Measurements from ENCODE around the gene COPG2.

COPG2 gene

DNA sequence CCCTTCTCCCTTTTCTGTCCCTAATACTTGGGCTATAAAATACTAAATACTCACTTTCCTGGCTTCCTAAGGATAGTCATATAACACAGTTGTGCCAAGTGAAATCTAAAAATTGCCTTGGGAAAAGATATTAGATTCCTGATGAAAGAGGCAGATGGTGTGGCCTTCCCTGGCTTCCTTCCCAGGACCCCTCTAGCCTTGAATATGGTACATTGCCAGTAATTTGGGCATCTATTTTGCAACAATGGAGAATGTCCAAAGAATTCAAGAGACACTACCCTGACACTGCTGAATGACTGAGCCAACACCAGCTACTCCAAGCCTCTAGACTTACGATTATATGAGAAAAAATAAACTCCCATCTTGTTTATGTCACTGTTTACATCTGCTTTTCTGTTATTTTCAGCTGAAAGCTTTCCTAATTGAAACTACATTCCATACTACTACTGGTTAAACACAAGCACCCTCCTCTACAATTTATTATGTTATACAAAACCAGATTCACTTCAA lies 17.9 kb downstream of the COPG2 start:
- Histone ChIP-seq H3K4me3 (ENCODE audit: low read depth in 1 of 2, low read length in 1 of 2) (no peak overlapping the region), H3K27me3 (no peaks in the 10 kb centered on the region), H3K27ac (no peak overlapping the region), H3K9me3 (no peaks in the 10 kb centered on the region), H3K4me1 (ENCODE audit: control insufficient read depth in 1 of 2, insufficient read depth in 1 of 2, low read depth in 1 of 2, low read length in 1 of 2) (peaks cover 5 to 6% of the 10 kb centered on the region in 2 experiments), H3K36me3 (no peaks in the 10 kb centered on the region)
- TF ChIP-seq, protein P1, sequence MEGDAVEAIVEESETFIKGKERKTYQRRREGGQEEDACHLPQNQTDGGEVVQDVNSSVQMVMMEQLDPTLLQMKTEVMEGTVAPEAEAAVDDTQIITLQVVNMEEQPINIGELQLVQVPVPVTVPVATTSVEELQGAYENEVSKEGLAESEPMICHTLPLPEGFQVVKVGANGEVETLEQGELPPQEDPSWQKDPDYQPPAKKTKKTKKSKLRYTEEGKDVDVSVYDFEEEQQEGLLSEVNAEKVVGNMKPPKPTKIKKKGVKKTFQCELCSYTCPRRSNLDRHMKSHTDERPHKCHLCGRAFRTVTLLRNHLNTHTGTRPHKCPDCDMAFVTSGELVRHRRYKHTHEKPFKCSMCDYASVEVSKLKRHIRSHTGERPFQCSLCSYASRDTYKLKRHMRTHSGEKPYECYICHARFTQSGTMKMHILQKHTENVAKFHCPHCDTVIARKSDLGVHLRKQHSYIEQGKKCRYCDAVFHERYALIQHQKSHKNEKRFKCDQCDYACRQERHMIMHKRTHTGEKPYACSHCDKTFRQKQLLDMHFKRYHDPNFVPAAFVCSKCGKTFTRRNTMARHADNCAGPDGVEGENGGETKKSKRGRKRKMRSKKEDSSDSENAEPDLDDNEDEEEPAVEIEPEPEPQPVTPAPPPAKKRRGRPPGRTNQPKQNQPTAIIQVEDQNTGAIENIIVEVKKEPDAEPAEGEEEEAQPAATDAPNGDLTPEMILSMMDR (IDR thresholded peaks at IDR 0.05): no peak

DNA sequence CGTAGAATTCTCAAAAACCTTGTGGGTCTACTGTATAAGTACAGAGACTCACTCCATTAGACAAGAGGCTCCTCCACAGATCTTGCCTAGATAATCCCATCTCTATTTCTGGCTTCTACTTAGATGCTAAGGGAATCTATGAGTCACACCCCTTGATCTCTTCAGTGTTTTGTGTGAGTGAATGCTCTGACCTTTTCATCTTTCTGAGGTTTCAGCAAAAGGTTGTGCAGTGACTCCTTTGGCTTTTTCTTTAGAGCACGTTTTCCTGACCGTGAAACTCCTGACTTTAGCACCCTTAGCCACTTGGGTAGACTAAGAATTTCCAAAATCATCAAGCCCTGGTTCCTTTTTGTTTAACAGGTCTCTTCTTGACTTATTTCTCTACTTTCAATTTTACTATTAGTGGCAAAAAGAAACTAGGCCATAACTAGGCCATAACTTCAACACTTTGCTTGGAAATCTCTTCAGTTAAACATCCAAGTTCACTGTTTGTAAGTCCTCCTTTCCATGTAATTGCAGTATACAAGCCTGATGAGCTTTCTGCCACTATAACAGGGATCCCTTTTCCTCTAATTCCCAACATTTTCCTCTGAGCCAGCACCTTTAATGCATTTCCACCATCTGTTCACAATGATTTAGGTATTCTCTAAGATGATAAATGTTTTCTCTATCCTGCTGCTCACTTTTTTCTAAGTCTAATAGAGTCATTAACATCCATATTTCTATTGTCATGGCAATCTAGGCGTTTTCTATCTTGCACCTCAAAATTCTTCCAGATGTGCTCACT lies 19.4 kb downstream of the COPG2 start:
- TF ChIP-seq, protein P1 (IDR thresholded peaks at IDR 0.05): no peak
- Histone ChIP-seq H3K36me3 (no peaks in the 10 kb centered on the region), H3K27me3 (no peaks in the 10 kb centered on the region), H3K4me3 (ENCODE audit: low read depth in 1 of 2, low read length in 1 of 2) (no peak overlapping the region), H3K4me1 (ENCODE audit: control insufficient read depth in 1 of 2, insufficient read depth in 1 of 2, low read depth in 1 of 2, low read length in 1 of 2) (peaks cover 5 to 6% of the 10 kb centered on the region in 2 experiments), H3K9me3 (no peaks in the 10 kb centered on the region), H3K27ac (no peak overlapping the region)

DNA sequence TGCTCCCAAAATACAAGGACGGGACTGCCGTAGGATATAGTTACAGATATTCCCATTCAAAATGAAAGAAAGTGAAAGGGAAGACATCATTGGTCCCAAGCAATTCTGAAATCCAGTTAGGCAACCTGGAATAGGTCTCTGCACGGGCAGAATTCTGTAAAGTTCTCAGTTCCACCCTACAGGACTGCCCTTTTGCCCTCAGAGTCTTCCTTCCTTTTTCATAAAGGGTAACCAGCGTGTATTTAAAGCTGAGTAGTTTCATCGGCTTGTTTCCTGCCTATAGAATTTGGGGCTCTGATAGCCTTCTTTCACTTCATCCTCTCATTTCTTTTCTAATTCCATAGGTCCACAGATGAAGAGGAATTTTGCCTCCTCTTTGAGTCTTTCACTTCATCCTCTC lies 20.0 kb downstream of the COPG2 start:
- TF ChIP-seq, protein P1 (IDR thresholded peaks at IDR 0.05): no peak
- H3K9me3 ChIP-seq: no peaks in the 10 kb centered on the region
- no peak overlapping the region for H3K27ac ChIP-seq
- H3K4me1 ChIP-seq (ENCODE audit: control insufficient read depth in 1 of 2, insufficient read depth in 1 of 2, low read depth in 1 of 2, low read length in 1 of 2): peaks cover 5 to 6% of the 10 kb centered on the region in 2 experiments
- H3K36me3 ChIP-seq: no peaks in the 10 kb centered on the region
- H3K4me3 ChIP-seq (ENCODE audit: low read depth in 1 of 2, low read length in 1 of 2): no peak overlapping the region
- no peaks in the 10 kb centered on the region for H3K27me3 ChIP-seq

DNA sequence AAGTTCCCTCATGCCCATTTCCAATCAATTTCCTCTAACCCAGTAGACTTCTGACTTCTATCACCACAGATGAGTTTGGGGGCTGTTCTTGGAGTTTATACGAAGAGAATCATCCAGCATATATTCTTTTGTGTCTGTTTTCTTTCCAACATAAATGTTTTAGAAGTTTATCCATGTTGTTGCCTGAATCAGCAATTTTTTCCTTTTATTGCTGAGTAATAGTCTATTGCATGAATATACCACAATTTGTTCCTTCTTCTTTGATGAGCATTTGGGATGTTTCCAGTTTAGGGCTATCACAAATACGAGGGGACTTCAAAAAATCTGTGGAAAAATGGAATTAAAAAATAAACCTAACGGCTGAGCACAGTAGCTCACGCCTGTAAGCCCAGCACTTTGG lies 26.2 kb downstream of the COPG2 start:
- peaks cover 0 to 2% of the 10 kb centered on the region in 2 experiments for H3K4me1 ChIP-seq (ENCODE audit: control insufficient read depth in 1 of 2, insufficient read depth in 1 of 2, low read depth in 1 of 2, low read length in 1 of 2)
- no peaks in the 10 kb centered on the region for H3K27me3 ChIP-seq
- H3K27ac ChIP-seq: no peak overlapping the region
- TF ChIP-seq, protein P1 (IDR thresholded peaks at IDR 0.05): no peak
- H3K4me3 ChIP-seq (ENCODE audit: low read depth in 1 of 2, low read length in 1 of 2): no peak overlapping the region
- no peaks in the 10 kb centered on the region for H3K36me3 ChIP-seq
- no peaks in the 10 kb centered on the region for H3K9me3 ChIP-seq

DNA sequence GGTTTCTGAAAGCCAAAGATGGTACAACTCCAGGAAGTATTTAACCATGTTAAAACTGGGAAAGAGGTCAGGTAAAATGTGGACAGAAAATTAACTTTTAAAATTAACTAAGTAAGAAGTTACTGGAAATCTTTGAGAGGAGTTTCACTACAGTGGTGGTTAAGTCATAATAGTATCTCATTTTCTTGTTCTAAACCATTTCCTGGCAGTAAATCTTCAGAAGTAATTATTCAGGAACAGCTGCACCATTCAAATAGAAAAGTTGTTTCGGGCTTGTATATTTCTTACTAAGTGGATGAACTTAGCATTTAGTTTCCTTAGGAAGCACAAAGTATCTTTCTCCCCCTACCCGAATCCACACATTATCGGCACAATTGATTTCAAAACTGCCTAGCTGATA lies 27.1 kb downstream of the COPG2 start:
- Histone ChIP-seq H3K4me3 (ENCODE audit: low read depth in 1 of 2, low read length in 1 of 2) (no peak overlapping the region), H3K36me3 (no peaks in the 10 kb centered on the region), H3K9me3 (no peaks in the 10 kb centered on the region), H3K4me1 (ENCODE audit: control insufficient read depth in 1 of 2, insufficient read depth in 1 of 2, low read depth in 1 of 2, low read length in 1 of 2) (peaks cover 0 to 2% of the 10 kb centered on the region in 2 experiments), H3K27me3 (no peaks in the 10 kb centered on the region), H3K27ac (no peak overlapping the region)
- TF ChIP-seq, protein P1 (IDR thresholded peaks at IDR 0.05): no peak
